Activated CD4-positive, alpha-beta memory T cell treated with anti-CD3 and anti-CD28 coated beads for 36 hours (primary cell): ENCODE measurements around the gene FBXL13. TPM values are rescaled to one million over a fixed set of nuclear protein-coding genes. Genes with fewer than 3 reads are reported as not detected.
"Not testable (repeated sequence)": the region's sequence is repeated elsewhere in the genome, so short reads cannot be mapped to it uniquely, and the experiment has no call there.

Experiments
- CTCF ChIA-PET: fragments of 350-600 bp; sonication (Branson Sonifier 250); formaldehyde crosslinking; loops from one replicate; lab custom pipeline; 2021; ENCODE audit warnings: antibody characterized with exemption, inconsistent platforms; lab: Charles Lee
- POLR2A ChIA-PET: fragments of 350-600 bp; sonication (Branson Sonifier 250); formaldehyde crosslinking; loops from one replicate; lab custom pipeline; 2021; ENCODE audit warnings: antibody characterized with exemption; lab: Charles Lee
- DNase-seq: peaks from one replicate; pipeline ENCODE4 v3.0.0-alpha.2; 2020
- H3K27ac Mint-ChIP-seq: one replicate; pipeline ENCODE4 v1.8.0; 2021; ENCODE audit warnings: mixed read lengths
- H3K27me3 Mint-ChIP-seq: one replicate; pipeline ENCODE4 v1.8.0; 2021; ENCODE audit warnings: mixed read lengths
- H3K36me3 Mint-ChIP-seq: one replicate; pipeline ENCODE4 v1.8.0; 2021; ENCODE audit warnings: mixed read lengths
- H3K4me1 Mint-ChIP-seq: one replicate; pipeline ENCODE4 v1.8.0; 2021; ENCODE audit warnings: low read depth, mixed read lengths
- H3K4me3 Mint-ChIP-seq: one replicate; pipeline ENCODE4 v1.8.0; 2021; ENCODE audit warnings: mild to moderate bottlenecking, mixed read lengths
- H3K9me3 Mint-ChIP-seq: one replicate; pipeline ENCODE4 v1.8.0; 2021; ENCODE audit warnings: mixed read lengths
- intact Hi-C: fragments of 100-400 bp; cut with micrococcal nuclease; formaldehyde crosslinking; loops from one replicate; pipeline ENCODE4 v1.15.1; 2023
- total RNA-seq, 2 experiments: library from RNA; stranded (reverse); gene quantifications; one replicate each; pipeline ENCODE4 v1.2.3, GENCODE V29; 2021

Gene FBXL13
- total RNA-seq, 2 experiments from 2014 or later, result 0.45 to 0.63 TPM

DNA sequence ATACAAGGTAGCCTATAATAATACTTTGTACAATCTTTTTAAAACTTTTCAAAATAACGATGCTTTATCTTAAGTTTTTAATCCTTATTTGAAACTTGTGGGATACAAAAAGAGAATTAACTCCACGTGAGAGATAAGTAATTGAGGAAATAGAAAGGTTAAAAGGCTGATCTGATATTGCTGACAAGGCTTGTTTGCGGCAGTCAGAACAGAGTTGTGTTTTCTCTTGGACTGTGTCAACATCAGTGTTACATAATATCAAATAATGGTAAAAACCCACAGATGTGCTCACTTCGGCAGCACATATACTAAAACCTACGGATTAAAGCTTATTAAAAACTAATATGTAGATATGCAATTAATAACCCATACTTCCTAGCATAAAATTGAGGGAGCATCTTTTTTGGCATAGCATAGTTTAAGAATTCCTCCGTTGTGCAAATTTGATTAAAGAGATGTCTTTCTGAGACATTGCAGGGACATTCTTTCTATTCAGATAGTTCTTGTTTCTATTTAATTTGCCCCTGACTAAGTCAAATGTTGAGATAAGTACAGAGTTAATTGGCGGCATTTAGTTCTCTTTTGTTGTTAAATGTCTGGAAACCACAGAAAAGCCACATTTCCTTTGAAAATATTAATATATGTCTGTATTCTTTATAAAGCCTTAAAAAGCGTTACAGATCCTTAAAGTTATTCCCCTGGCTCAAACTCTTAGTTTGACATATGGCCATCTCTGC is 262.5 kb downstream of the FBXL13 start:
- Mint-ChIP-seq H3K9me3 (no peaks in the 10 kb centered on the region), H3K36me3 (peaks cover 6% of the 10 kb centered on the region), H3K27ac (no peak overlapping the region), H3K4me1 (peaks cover 14% of the 10 kb centered on the region), H3K27me3 (no peaks in the 10 kb centered on the region), H3K4me3 (no peak overlapping the region)
- no peak for DNase-seq
- CTCF ChIA-PET, result interaction anchor here (1.2 kb wide), 1 partner anchor 24 kb away, joined by 3 read pairs; no protein-coding TSS in a partner anchor
- intact Hi-C loops, result loop anchor here (10.0 kb wide), 1 partner anchor 97 kb away; no protein-coding TSS in a partner anchor
- POLR2A ChIA-PET, result no interaction called here

DNA sequence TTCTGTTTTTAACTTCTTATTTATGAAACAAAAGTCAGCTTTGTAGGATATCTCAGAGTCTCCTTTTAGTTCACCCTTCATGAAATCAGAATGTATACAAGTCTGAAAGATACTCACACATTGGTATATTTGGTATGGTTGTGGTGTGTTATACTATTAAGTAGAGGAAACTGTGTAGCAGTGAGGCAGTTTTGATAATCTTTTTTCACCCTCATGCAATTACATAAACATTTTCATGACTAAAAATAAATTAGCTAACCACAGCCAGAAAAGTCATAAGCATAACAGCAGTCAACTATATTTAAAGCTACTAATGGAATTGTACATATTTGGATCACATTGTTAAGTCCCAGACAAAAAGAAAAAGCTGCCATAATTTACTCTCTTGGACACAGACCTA is 263.7 kb downstream of the FBXL13 start:
- intact Hi-C loops, result loop anchor here (10.0 kb wide), 1 partner anchor 96 kb away; no protein-coding TSS in a partner anchor
- Mint-ChIP-seq H3K27me3 (no peaks in the 10 kb centered on the region), H3K4me3 (no peak overlapping the region), H3K36me3 (peaks cover 6% of the 10 kb centered on the region), H3K4me1 (peaks cover 14% of the 10 kb centered on the region), H3K9me3 (no peaks in the 10 kb centered on the region), H3K27ac (no peak overlapping the region)
- ChIA-PET POLR2A (no interaction called here), CTCF (interaction anchor here (1.2 kb wide), 1 partner anchor 25 kb away, joined by 3 read pairs; no protein-coding TSS in a partner anchor)
- DNase-seq, result no peak

DNA sequence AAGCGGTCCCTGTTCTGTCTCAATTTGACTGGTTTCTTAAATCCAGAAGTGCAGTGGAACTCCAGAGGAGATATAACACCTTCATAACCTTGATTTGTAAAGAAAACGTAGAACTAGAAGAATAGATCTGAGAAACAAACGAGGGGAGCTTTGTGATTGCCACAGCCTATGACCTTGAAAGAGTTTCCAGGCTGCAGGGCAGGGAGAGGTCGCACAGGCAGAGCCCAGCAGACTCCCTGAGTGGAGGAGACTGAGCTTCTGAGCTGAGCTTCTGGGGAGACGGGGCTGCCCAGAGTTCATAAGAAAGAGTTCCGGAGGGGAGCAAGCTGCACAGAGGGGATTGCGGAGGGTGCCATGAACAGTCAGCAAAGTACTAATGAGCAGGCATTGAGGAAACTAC is 268.0 kb downstream of the FBXL13 start:
- Mint-ChIP-seq H3K9me3 (peaks cover 11% of the 10 kb centered on the region), H3K36me3 (peaks cover 3% of the 10 kb centered on the region), H3K27ac (no peak overlapping the region), H3K4me1 (no peaks in the 10 kb centered on the region), H3K27me3 (no peaks in the 10 kb centered on the region), H3K4me3 (no peak overlapping the region)
- ChIA-PET CTCF (no interaction called here), POLR2A (no interaction called here)
- DNase-seq, result no peak
- intact Hi-C loops, result no loop called here

DNA sequence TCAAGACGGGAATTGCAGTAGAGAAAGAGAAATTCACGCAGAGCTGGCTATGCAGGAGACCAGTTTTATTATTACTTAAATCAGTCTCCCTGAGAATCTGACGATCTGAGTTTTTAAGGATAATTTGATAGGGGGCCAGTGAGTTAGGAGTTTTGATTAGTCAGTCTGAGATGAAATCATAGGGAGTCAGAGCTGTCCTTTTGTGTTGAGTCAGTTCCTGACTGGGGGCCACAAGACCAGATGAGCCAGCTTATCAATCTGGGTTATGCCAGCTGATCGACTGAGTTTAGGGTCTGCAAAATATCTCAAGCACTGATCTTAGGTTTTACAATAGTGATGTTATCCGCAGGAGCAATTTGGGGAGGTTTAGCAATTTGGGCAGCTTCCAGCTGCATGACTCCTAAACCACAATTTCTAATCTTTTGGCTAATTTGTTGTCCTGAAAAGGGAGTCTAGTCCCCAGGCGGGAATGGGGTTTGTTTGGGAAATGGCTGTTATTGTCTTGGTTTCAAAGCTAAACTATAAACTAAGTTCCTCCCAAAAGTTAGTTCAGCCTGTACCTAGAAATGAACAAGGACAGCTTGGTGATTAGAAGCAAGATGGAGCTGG is 278.5 kb downstream of the FBXL13 start:
- H3K9me3 Mint-ChIP-seq, result peaks cover 13% of the 10 kb centered on the region
- peaks cover 13% of the 10 kb centered on the region for H3K36me3 Mint-ChIP-seq
- H3K4me3 Mint-ChIP-seq, H3K4me1 Mint-ChIP-seq, CTCF ChIA-PET, H3K27me3 Mint-ChIP-seq, DNase-seq, intact Hi-C loops, H3K27ac Mint-ChIP-seq, POLR2A ChIA-PET: not testable (repeated sequence)

DNA sequence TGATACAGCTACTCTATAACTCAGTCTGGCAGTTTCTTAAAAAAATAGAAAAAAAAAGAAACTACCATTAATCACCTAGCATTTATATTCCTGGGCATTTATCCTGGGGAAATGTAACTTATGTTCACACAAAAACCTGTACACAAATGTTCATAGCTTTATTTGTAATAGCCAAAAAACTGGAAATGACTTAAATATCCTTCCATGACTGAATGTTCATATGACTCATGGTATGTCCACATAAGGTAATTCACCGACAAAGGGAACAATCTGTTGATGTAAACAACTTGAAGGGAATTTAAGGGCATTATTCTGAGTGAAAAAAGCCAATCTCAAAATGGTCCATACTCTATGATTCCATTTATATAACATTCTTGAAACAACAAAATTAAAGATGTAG is 280.0 kb downstream of the FBXL13 start:
- H3K9me3 Mint-ChIP-seq, H3K27ac Mint-ChIP-seq, POLR2A ChIA-PET, intact Hi-C loops, CTCF ChIA-PET, H3K4me3 Mint-ChIP-seq, H3K27me3 Mint-ChIP-seq, DNase-seq, H3K36me3 Mint-ChIP-seq, H3K4me1 Mint-ChIP-seq: not testable (repeated sequence)

DNA sequence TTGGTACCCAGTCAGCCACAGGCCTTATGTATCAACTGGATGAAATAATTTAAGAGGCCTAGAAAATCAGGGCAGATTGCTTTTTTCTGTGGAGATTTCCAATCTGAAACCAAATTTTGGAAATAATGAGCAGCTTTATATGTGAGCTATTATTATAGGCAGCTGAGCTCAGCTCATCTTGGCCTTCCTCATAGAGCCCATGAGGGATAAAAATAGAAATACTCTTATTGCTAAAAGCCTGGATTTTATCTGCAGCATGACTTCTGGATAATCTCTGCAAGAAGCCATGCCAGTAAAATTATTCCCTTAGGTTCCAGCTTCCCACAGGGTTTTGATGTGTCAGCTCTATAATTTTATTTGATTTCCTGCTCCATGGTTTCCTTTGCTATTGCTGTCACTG is 282.8 kb downstream of the FBXL13 start:
- POLR2A ChIA-PET, H3K27me3 Mint-ChIP-seq, H3K4me3 Mint-ChIP-seq, H3K36me3 Mint-ChIP-seq, intact Hi-C loops, H3K9me3 Mint-ChIP-seq, H3K27ac Mint-ChIP-seq, H3K4me1 Mint-ChIP-seq, DNase-seq, CTCF ChIA-PET: not testable (repeated sequence)

DNA sequence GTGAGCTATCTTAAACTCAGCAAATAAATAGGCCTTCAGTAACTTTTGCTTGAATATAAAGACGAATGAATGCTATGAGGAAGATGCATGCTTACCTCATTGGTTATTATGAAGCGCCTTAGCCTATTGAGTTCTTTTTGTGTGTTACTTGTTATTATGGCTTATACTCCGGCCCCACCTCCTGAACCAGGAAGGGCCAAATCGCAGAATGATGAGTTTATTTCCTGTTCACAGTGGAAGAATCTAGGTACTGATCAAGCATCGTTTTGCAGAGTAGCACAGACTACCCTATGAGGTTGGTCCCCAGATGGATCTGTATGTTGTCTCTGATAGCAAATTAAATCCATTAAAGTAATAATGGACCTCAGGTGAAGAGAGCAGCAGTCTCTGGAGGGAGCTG is 283.2 kb downstream of the FBXL13 start:
- H3K9me3 Mint-ChIP-seq, H3K4me1 Mint-ChIP-seq, DNase-seq, H3K27me3 Mint-ChIP-seq, POLR2A ChIA-PET, H3K4me3 Mint-ChIP-seq, H3K36me3 Mint-ChIP-seq, CTCF ChIA-PET, H3K27ac Mint-ChIP-seq, intact Hi-C loops: not testable (repeated sequence)

DNA sequence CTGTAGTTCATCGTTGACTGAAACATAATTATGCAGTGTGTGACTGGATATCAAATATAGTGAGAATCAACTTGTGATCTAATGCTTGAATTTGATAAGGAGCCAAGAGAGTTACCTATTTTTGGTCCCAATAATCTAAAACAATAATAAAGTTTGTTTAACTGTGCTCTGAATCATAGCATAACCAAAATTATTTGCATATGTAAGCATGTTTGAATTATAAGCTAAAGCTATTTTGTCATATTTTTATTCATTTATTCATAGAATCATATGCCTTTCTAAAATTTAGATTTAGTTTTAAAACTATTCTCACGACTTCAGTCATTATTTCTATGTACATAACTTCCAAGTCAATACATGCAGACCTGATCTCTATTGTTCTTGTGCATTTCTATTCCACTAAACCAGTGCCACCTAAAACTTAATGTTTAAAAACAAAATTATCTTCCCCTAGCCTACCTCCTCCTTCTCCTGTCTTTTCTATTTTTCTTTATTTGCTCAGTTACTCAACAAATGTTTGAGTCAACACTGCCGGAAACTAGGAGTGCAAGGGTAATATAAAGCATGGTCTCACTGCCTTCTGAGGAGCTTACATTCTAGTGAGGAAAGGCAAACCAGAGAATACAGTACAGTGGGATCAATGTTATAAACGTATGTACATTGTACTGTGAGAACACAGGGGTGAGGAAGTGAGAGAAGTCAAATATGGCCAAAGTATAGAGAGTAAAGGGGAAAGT is 284.1 kb downstream of the FBXL13 start:
- H3K4me1 Mint-ChIP-seq, CTCF ChIA-PET, H3K27ac Mint-ChIP-seq, H3K9me3 Mint-ChIP-seq, DNase-seq, H3K27me3 Mint-ChIP-seq, H3K4me3 Mint-ChIP-seq, POLR2A ChIA-PET, intact Hi-C loops, H3K36me3 Mint-ChIP-seq: not testable (repeated sequence)

DNA sequence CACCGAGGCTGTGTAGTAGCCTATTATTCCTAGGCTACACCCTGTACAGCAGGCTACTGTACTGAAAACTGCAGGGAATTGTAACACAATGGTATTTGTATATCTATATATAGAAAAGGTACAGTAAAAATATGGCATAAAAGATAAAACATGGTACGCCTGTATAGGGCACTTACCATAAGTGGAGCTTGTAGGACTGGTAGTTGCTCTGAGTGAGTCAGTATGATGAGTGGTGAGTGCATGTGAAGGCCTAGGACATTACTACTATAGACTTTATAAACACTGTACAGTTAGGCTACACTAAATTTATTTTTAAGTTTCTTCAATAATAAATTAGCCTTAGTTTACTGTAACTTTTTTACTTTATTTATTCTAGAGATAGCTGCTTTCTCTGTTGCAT is 285.8 kb downstream of the FBXL13 start:
- H3K9me3 Mint-ChIP-seq, intact Hi-C loops, CTCF ChIA-PET, POLR2A ChIA-PET, H3K4me3 Mint-ChIP-seq, DNase-seq, H3K27ac Mint-ChIP-seq, H3K27me3 Mint-ChIP-seq, H3K36me3 Mint-ChIP-seq, H3K4me1 Mint-ChIP-seq: not testable (repeated sequence)

DNA sequence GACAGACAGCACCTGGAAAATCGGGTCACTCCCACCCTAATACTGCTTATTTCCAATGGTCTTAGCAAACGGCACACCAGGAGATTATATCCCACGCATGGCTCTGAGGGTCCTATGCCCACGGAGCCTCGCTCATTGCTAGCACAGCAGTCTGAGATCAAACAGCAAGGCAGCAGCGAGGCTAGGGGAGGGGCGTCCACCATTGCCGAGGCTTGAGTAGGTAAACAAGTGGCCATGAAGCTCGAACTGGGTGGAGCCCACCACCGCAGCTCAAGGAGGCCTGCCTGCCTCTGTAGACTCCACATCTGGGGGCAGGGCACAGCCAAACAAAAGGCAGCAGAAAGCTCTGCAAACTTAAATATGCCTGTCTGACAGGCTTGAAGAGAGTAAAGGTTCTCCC is 293.7 kb downstream of the FBXL13 start:
- DNase-seq, CTCF ChIA-PET, H3K27me3 Mint-ChIP-seq, POLR2A ChIA-PET, H3K27ac Mint-ChIP-seq, H3K4me1 Mint-ChIP-seq, H3K4me3 Mint-ChIP-seq, intact Hi-C loops, H3K9me3 Mint-ChIP-seq: not testable (repeated sequence)
- peaks cover 11% of the 10 kb centered on the region for H3K36me3 Mint-ChIP-seq

DNA sequence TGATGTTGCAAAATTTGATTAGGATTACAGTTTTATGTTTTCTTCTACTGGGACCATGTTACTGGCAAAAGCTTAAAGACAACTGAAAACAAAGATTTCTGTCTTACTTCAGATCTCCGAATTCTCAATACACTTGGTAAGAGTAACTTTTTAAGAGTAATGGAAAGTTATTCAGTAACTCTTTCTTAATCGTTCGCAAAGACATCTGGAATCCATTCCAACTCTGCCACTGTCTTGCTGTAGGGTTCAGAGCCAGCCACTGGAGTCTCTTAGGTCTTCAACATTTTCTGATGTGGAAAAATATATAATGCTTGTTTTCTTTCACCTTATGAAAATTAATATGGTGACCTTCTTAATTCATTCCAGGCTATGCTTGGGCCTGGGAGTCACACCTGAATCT is 295.9 kb downstream of the FBXL13 start:
- DNase-seq, intact Hi-C loops, H3K9me3 Mint-ChIP-seq, POLR2A ChIA-PET, H3K27me3 Mint-ChIP-seq, H3K4me3 Mint-ChIP-seq, CTCF ChIA-PET, H3K27ac Mint-ChIP-seq, H3K4me1 Mint-ChIP-seq: not testable (repeated sequence)
- peaks cover 11% of the 10 kb centered on the region for H3K36me3 Mint-ChIP-seq

DNA sequence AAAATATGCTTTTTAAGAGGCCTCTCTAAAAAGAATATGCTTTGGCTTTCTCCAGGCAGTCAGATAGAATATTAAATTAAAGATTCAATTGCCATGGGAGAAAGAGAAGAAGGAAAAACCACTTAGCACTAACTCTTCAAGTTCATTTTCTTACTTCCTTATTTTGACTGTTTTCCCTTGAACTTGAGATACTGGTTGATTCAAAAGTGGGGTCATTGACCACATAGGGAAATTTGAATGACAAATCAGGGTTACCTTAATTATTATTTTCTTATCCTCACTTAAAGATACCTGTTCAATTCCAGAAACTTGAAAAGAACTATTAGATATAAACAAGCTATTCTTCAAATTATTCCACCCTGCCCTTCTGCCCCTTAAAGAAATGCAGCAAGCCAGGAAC is 298.4 kb downstream of the FBXL13 start:
- intact Hi-C loops, H3K27ac Mint-ChIP-seq, CTCF ChIA-PET, POLR2A ChIA-PET, H3K4me1 Mint-ChIP-seq, H3K4me3 Mint-ChIP-seq, H3K9me3 Mint-ChIP-seq, DNase-seq, H3K27me3 Mint-ChIP-seq: not testable (repeated sequence)
- H3K36me3 Mint-ChIP-seq, result peaks cover 11% of the 10 kb centered on the region
